BLaER1 (cell line): ENCODE results near the gene CUBN.

ENCODE experiments used
- H3K27ac ChIP-seq: shearing (Covaris generic); formaldehyde crosslinking; 2 replicates; pipeline ENCODE4 v1.8.1; 2022
- H3K27me3 ChIP-seq: shearing (Covaris generic); formaldehyde crosslinking; 2 replicates; pipeline ENCODE4 v1.8.1; 2022
- H3K36me3 ChIP-seq: shearing (Covaris generic); formaldehyde crosslinking; 2 replicates; pipeline ENCODE4 v1.8.1; 2022
- H3K4me1 ChIP-seq: shearing (Covaris generic); formaldehyde crosslinking; 2 replicates; pipeline ENCODE4 v1.8.1; 2022
- H3K4me2 ChIP-seq: shearing (Covaris generic); formaldehyde crosslinking; 2 replicates; pipeline ENCODE4 v1.8.1; 2022
- H3K4me3 ChIP-seq: shearing (Covaris generic); formaldehyde crosslinking; 2 replicates; pipeline ENCODE4 v1.8.1; 2022
- H3K9ac ChIP-seq: shearing (Covaris generic); formaldehyde crosslinking; 2 replicates; pipeline ENCODE4 v1.8.1; 2022
- H3K9me3 ChIP-seq: shearing (Covaris generic); formaldehyde crosslinking; 2 replicates; pipeline ENCODE4 v1.8.1; 2022
- H4K20me1 ChIP-seq: shearing (Covaris generic); formaldehyde crosslinking; 2 replicates; pipeline ENCODE4 v1.8.1; 2022
- Cebpa-rat ChIP-seq: shearing (Covaris generic); IDR thresholded peaks from 2 replicates; pipeline ENCODE4 v1.8.1; 2022

The CUBN gene

GRCh38 chr10:16896993-16897392 lies 232.6 kb downstream of the CUBN start:
- Histone ChIP-seq H3K36me3 (no peaks in the 10 kb centered on the region), H4K20me1 (no peaks in the 10 kb centered on the region), H3K9me3 (no peaks in the 10 kb centered on the region), H3K9ac (no peak overlapping the region), H3K4me3 (no peak overlapping the region), H3K27me3 (no peaks in the 10 kb centered on the region), H3K4me2 (no peak overlapping the region), H3K27ac (no peak overlapping the region), H3K4me1 (no peaks in the 10 kb centered on the region)
- no peak for TF ChIP-seq Cebpa-rat

GRCh38 chr10:16894821-16895220 lies 234.8 kb downstream of the CUBN start:
- H4K20me1 ChIP-seq, result no peaks in the 10 kb centered on the region
- no peak overlapping the region for H3K4me3 ChIP-seq
- no peak for TF ChIP-seq Cebpa-rat
- H3K27ac ChIP-seq, result no peak overlapping the region
- H3K4me2 ChIP-seq, result no peak overlapping the region
- no peaks in the 10 kb centered on the region for H3K27me3 ChIP-seq
- no peaks in the 10 kb centered on the region for H3K9me3 ChIP-seq
- no peak overlapping the region for H3K9ac ChIP-seq
- H3K36me3 ChIP-seq, result no peaks in the 10 kb centered on the region
- H3K4me1 ChIP-seq, result 0 out of 2 replicates have a peak, but pooled peaks cover 1% of the 10 kb centered on the region

GRCh38 chr10:16893664-16894063 lies 235.9 kb downstream of the CUBN start:
- Histone ChIP-seq H3K4me1 (peaks cover 11% of the 10 kb centered on the region; the same call in 1 of the 2 replicates), H3K4me2 (no peak overlapping the region), H3K36me3 (no peaks in the 10 kb centered on the region), H3K27me3 (no peaks in the 10 kb centered on the region), H4K20me1 (no peaks in the 10 kb centered on the region), H3K9me3 (no peaks in the 10 kb centered on the region), H3K9ac (no peak overlapping the region), H3K4me3 (no peak overlapping the region), H3K27ac (no peak overlapping the region)
- TF ChIP-seq Cebpa-rat, result no peak

- H3K9ac ChIP-seq, result no peak overlapping the region
- no peaks in the 10 kb centered on the region for H3K9me3 ChIP-seq
- H4K20me1 ChIP-seq, result no peaks in the 10 kb centered on the region
- H3K4me3 ChIP-seq, result no peak overlapping the region
- H3K36me3 ChIP-seq, result no peaks in the 10 kb centered on the region
- H3K4me2 ChIP-seq, result no peak overlapping the region
- no peak overlapping the region for H3K27ac ChIP-seq
- peaks cover 11% of the 10 kb centered on the region; the same call in 1 of the 2 replicates for H3K4me1 ChIP-seq
- TF ChIP-seq Cebpa-rat, result no peak
- no peaks in the 10 kb centered on the region for H3K27me3 ChIP-seq
Observed at GRCh38 chr10:16891375-16892313, 238.0 kb downstream of the CUBN start.

- H3K4me1 ChIP-seq, result peaks cover 11% of the 10 kb centered on the region; the same call in 1 of the 2 replicates
- H3K9me3 ChIP-seq, result no peaks in the 10 kb centered on the region
- no peak overlapping the region for H3K9ac ChIP-seq
- no peaks in the 10 kb centered on the region for H4K20me1 ChIP-seq
- TF ChIP-seq Cebpa-rat, result no peak
- no peaks in the 10 kb centered on the region for H3K36me3 ChIP-seq
- no peak overlapping the region for H3K4me3 ChIP-seq
- H3K27ac ChIP-seq, result no peak overlapping the region
- no peak overlapping the region for H3K4me2 ChIP-seq
- H3K27me3 ChIP-seq, result no peaks in the 10 kb centered on the region
Observed at GRCh38 chr10:16890691-16891090, 238.9 kb downstream of the CUBN start.

DNA sequence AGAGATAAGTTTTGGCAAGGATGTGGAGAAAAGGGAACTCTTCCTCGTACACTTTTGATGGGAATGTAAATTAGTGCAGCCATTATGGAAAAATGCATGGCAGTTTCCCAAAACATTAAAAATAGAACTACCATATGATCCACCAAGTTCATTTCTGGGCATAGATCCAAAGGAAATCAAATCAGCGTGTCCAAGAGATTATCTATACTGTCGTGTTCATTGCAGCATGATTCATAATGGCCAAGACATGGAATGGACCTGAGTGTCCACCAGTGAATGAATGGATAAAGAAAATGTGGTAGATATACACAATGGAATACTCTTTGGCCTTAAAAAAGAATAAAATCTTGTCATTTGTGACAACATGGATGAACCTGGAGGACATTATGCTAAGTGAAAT lies 242.0 kb downstream of the CUBN start:
- no peak for TF ChIP-seq Cebpa-rat
- peaks cover 4% of the 10 kb centered on the region; the same call in 1 of the 2 replicates for H3K9me3 ChIP-seq
- no peaks in the 10 kb centered on the region for H4K20me1 ChIP-seq
- H3K4me3 ChIP-seq, result no peak overlapping the region
- H3K36me3 ChIP-seq, result no peaks in the 10 kb centered on the region
- no peak overlapping the region for H3K9ac ChIP-seq
- H3K4me1 ChIP-seq, result peaks cover 11% of the 10 kb centered on the region; the same call in 1 of the 2 replicates
- H3K27me3 ChIP-seq, result no peaks in the 10 kb centered on the region
- H3K4me2 ChIP-seq, result no peak overlapping the region
- no peak overlapping the region for H3K27ac ChIP-seq

- no peaks in the 10 kb centered on the region for H3K36me3 ChIP-seq
- no peaks in the 10 kb centered on the region for H4K20me1 ChIP-seq
- H3K27ac ChIP-seq, result no peak overlapping the region
- H3K4me3 ChIP-seq, result no peak overlapping the region
- peaks cover 4% of the 10 kb centered on the region; the same call in 1 of the 2 replicates for H3K9me3 ChIP-seq
- no peak overlapping the region for H3K9ac ChIP-seq
- H3K4me1 ChIP-seq, result peaks cover 11% of the 10 kb centered on the region; the same call in 1 of the 2 replicates
- TF ChIP-seq Cebpa-rat, result no peak
- no peaks in the 10 kb centered on the region for H3K27me3 ChIP-seq
- H3K4me2 ChIP-seq, result no peak overlapping the region
Observed at GRCh38 chr10:16886031-16886430, 243.6 kb downstream of the CUBN start.

GRCh38 chr10:16884497-16884896 lies 245.1 kb downstream of the CUBN start:
- Histone ChIP-seq H4K20me1 (no peaks in the 10 kb centered on the region), H3K36me3 (no peaks in the 10 kb centered on the region), H3K9ac (no peak overlapping the region), H3K4me3 (no peak overlapping the region), H3K27me3 (no peaks in the 10 kb centered on the region), H3K27ac (no peak overlapping the region), H3K4me1 (peaks cover 6% of the 10 kb centered on the region; the same call in 1 of the 2 replicates), H3K9me3 (peaks cover 4% of the 10 kb centered on the region; the same call in 1 of the 2 replicates), H3K4me2 (no peak overlapping the region)
- TF ChIP-seq Cebpa-rat, result no peak

GRCh38 chr10:16883084-16883483 lies 246.5 kb downstream of the CUBN start:
- Histone ChIP-seq H3K4me2 (no peak overlapping the region), H3K27ac (no peak overlapping the region), H3K4me1 (no peaks in the 10 kb centered on the region), H3K9me3 (peaks cover 4% of the 10 kb centered on the region; the same call in 1 of the 2 replicates), H3K9ac (no peak overlapping the region), H4K20me1 (no peaks in the 10 kb centered on the region), H3K36me3 (no peaks in the 10 kb centered on the region), H3K27me3 (no peaks in the 10 kb centered on the region), H3K4me3 (no peak overlapping the region)
- no peak for TF ChIP-seq Cebpa-rat

DNA sequence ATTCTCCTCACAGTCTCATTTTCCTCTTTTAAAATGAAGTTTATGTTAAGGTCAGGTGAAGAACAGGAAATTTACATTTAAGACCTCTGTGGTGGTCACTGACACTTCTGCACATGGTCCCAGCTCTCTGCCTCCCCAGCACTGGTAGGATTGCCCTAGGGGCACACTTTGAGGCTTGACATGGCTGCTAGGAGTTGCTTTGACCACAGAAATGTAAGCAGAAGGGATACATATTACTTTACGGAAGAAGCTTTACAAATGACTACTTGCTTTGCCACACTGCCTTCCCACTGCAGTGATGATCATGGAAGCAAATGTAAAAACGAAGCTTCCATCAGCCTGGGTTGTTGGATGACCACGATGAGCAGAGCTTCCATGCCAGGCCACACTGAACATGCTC lies 259.3 kb downstream of the CUBN start:
- peaks cover 7% of the 10 kb centered on the region; the same call in 1 of the 2 replicates for H3K4me1 ChIP-seq
- H4K20me1 ChIP-seq, result no peaks in the 10 kb centered on the region
- no peak overlapping the region for H3K4me3 ChIP-seq
- H3K36me3 ChIP-seq, result no peaks in the 10 kb centered on the region
- no peak overlapping the region for H3K4me2 ChIP-seq
- no peak overlapping the region for H3K27ac ChIP-seq
- TF ChIP-seq Cebpa-rat, result no peak
- H3K27me3 ChIP-seq, result no peaks in the 10 kb centered on the region
- 0 out of 2 replicates have a peak, but pooled peaks cover 5% of the 10 kb centered on the region for H3K9me3 ChIP-seq
- no peak overlapping the region for H3K9ac ChIP-seq
